Sigmoid colon (tissue), 7 donors: ENCODE measurements around the gene SLC4A9. TPM values are rescaled to one million over a fixed set of nuclear protein-coding genes. Genes with fewer than 3 reads are reported as not detected.

ENCODE experiments used
- DNase-seq: peaks from one replicate; pipeline ENCODE4 v3.0.0-alpha.2; 2019
- H3K27ac ChIP-seq, 4 donors: fragments of 200-600 bp; sonication (generic); one replicate each; pipeline ENCODE4 v1.5.1; 2016 to 2019; ENCODE audit warnings: mild to moderate bottlenecking in 1 of 4
- H3K27me3 ChIP-seq, 3 donors: fragments of 200-600 bp; sonication (generic); one replicate each; pipeline ENCODE4 v1.5.1; 2019; ENCODE audit warnings: mild to moderate bottlenecking in 1 of 3
- H3K36me3 ChIP-seq, 4 donors: fragments of 200-600 bp; sonication (generic); one replicate each; pipeline ENCODE4 v1.5.1; 2016 to 2019
- H3K4me1 ChIP-seq, 4 donors: fragments of 200-600 bp; sonication (generic); one replicate each; pipeline ENCODE4 v1.5.1; 2017 to 2019
- H3K4me3 ChIP-seq, 4 donors: fragments of 200-600 bp; sonication (generic); one replicate each; pipeline ENCODE4 v1.5.1; 2017 to 2019; ENCODE audit warnings: mild to moderate bottlenecking in 2 of 4, moderate library complexity in 1 of 4
- H3K9me3 ChIP-seq, 4 donors: fragments of 200-600 bp in 3 of 4; sonication (generic) in 3 of 4; one replicate each; pipeline versions ENCODE4 v1.5.1 to v1.6.1; 2013 to 2019
- EP300 ChIP-seq, 4 donors: sonication (generic); formaldehyde crosslinking; IDR thresholded peaks; one replicate each; pipeline ENCODE4 v1.6.1; 2017; ENCODE audit warnings: antibody characterized with exemption in 4 of 4
- POLR2A ChIP-seq, 2 donors: fragments of 450-650 bp; IDR thresholded peaks; one replicate each; pipeline ENCODE4 v1.6.1; 2016; ENCODE audit warnings: antibody characterized with exemption in 2 of 2, mild to moderate bottlenecking in 2 of 2, moderate library complexity in 2 of 2
- POLR2AphosphoS5 ChIP-seq, 4 donors: sonication (generic); formaldehyde crosslinking; IDR thresholded peaks; one replicate each; pipeline ENCODE4 v1.6.1; 2017; ENCODE audit warnings: antibody characterized with exemption in 4 of 4
- WGBS, 2 donors: extraction: QIAGEN DNeasy Blood & Tissue Kit; methylation state at CpG; one replicate each; pipeline ENCODE4 v1.1.7; 2013; 5-methylcytosine and 5-hydroxymethylcytosine counted together
- intact Hi-C: fragments of 100-400 bp; cut with DNase I; formaldehyde crosslinking; loops from one replicate; pipeline ENCODE4 v1.15.1; 2023
- polyA plus RNA-seq, 3 donors: library from polyadenylated mRNA; stranded (reverse); fragments of 200-250 nt; gene quantifications; one replicate each; pipeline ENCODE4 v1.2.3, GENCODE V29; 2013
- total RNA-seq, 4 donors: library from RNA; depleted of rRNA; stranded (reverse); fragments of >200 nt; gene quantifications; one replicate each; pipeline ENCODE4 v1.1.0, GENCODE V29; 2016
- TF ChIP-seq, protein P1 (sequence below), 4 experiments: fragments of 450-650 bp in 3 of 4; fragments of 200-600 bp in 1 of 4; IDR thresholded peaks; one replicate each; pipeline ENCODE4 v1.5.1; 2016 to 2019; ENCODE audit warnings: antibody characterized with exemption in 4 of 4, mild to moderate bottlenecking in 3 of 4, moderate library complexity in 2 of 4
- donor health status: healthy with polysubstance abuse.
- donor health status: Bipolar disorder and iron deficiency.
- donor health status: healthy.

The SLC4A9 gene
- total and polyA plus RNA-seq, 7 donors, result 0.25 TPM; not detected in 6

DNA sequence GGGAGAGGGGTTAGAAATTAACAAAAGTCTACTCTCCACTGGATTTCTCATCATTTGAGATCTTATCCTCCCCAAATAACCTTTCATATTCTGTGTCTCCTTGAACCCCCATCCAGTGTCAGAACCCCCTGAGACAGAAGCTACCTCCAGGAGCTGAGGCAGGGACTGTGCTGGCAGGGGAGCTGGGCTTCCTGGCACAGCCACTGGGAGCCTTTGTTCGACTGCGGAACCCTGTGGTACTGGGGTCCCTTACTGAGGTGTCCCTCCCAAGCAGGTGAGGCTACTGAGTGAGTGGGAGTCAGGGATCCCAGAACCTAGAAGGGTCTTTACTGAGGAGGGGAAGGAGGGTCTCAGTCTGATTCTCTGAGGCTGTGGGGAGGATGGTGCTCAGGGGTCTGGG lies 1.9 kb downstream of the SLC4A9 start:
- H3K4me3 ChIP-seq, result no peak overlapping the region
- H3K36me3 ChIP-seq, result no peaks in the 10 kb centered on the region
- no peak overlapping the region for H3K27ac ChIP-seq
- intact Hi-C loops, result no loop called here
- H3K9me3 ChIP-seq, result no peaks in the 10 kb centered on the region
- DNase-seq, result no peak
- WGBS, 2 donors, result 91 to 95% methylated on average over 2 of the region's 2 CpGs
- no peaks in the 10 kb centered on the region for H3K27me3 ChIP-seq
- TF ChIP-seq POLR2AphosphoS5 (IDR thresholded peaks at IDR 0.05) (no peak), POLR2A (IDR thresholded peaks at IDR 0.05) (no peak), EP300 (IDR thresholded peaks at IDR 0.05) (no peak)
- TF ChIP-seq, protein P1, sequence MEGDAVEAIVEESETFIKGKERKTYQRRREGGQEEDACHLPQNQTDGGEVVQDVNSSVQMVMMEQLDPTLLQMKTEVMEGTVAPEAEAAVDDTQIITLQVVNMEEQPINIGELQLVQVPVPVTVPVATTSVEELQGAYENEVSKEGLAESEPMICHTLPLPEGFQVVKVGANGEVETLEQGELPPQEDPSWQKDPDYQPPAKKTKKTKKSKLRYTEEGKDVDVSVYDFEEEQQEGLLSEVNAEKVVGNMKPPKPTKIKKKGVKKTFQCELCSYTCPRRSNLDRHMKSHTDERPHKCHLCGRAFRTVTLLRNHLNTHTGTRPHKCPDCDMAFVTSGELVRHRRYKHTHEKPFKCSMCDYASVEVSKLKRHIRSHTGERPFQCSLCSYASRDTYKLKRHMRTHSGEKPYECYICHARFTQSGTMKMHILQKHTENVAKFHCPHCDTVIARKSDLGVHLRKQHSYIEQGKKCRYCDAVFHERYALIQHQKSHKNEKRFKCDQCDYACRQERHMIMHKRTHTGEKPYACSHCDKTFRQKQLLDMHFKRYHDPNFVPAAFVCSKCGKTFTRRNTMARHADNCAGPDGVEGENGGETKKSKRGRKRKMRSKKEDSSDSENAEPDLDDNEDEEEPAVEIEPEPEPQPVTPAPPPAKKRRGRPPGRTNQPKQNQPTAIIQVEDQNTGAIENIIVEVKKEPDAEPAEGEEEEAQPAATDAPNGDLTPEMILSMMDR (IDR thresholded peaks at IDR 0.05), result no peak
- peaks cover 0 to 16% (median 12%) of the 10 kb centered on the region in 4 donors for H3K4me1 ChIP-seq

DNA sequence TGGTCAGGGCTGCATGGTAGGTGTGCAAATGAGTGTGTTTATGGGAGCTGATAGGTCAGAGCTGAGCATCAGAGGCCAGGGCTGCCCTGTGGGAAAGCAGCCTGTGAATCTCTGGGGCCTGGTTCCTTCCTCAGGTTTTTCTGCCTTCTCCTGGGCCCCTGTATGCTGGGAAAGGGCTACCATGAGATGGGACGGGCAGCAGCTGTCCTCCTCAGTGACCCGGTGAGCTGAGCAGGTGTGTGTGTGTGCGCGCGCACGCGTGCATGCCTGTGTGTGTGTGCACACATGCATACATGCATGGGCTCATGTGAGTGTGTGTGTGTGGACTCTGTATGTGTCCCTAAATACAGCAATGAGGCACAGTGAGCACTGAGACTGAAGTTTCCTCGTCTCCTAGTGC lies 2.3 kb downstream of the SLC4A9 start:
- intact Hi-C loops, result no loop called here
- Histone ChIP-seq H3K4me3 (no peak overlapping the region), H3K36me3 (no peaks in the 10 kb centered on the region), H3K9me3 (no peaks in the 10 kb centered on the region), H3K27ac (no peak overlapping the region), H3K4me1 (peaks cover 0 to 14% (median 10%) of the 10 kb centered on the region in 4 donors), H3K27me3 (no peaks in the 10 kb centered on the region)
- WGBS, 2 donors, result 85 to 91% methylated on average over 8 of the region's 8 CpGs
- TF ChIP-seq POLR2AphosphoS5 (IDR thresholded peaks at IDR 0.05) (no peak), POLR2A (IDR thresholded peaks at IDR 0.05) (no peak), EP300 (IDR thresholded peaks at IDR 0.05) (no peak)
- TF ChIP-seq, protein P1 (IDR thresholded peaks at IDR 0.05), result no peak
- DNase-seq, result no peak

GRCh38 chr5:140362875-140363630 lies 3.1 kb downstream of the SLC4A9 start:
- no peak for TF ChIP-seq EP300 (IDR thresholded peaks at IDR 0.05)
- TF ChIP-seq, protein P1 (IDR thresholded peaks at IDR 0.05), result peak; percentile 34 to 92 (median 68)
- Histone ChIP-seq H3K36me3 (no peaks in the 10 kb centered on the region), H3K4me3 (peak overlapping the region in 2 of 4 donors; percentile 11 to 29), H3K4me1 (peaks cover 0 to 7% (median 5%) of the 10 kb centered on the region in 4 donors), H3K27ac (no peak overlapping the region), H3K9me3 (no peaks in the 10 kb centered on the region), H3K27me3 (no peaks in the 10 kb centered on the region)
- peak; percentile 83 for DNase-seq
- intact Hi-C loops, result no loop called here
- WGBS, 2 donors, result 10 to 12% methylated on average over 29 of the region's 29 CpGs

GRCh38 chr5:140363631-140364471 lies 3.9 kb downstream of the SLC4A9 start:
- no peaks in the 10 kb centered on the region for H3K36me3 ChIP-seq
- intact Hi-C loops, result no loop called here
- TF ChIP-seq POLR2AphosphoS5 (IDR thresholded peaks at IDR 0.05) (no peak), EP300 (IDR thresholded peaks at IDR 0.05) (no peak)
- H3K27ac ChIP-seq, result no peak overlapping the region
- 66 to 70% methylated on average over 20 of the region's 20 CpGs for WGBS, 2 donors
- H3K4me3 ChIP-seq, result peak overlapping the region in 2 of 4 donors; percentile 11 to 29
- H3K4me1 ChIP-seq, result peaks cover 0 to 6% (median 5%) of the 10 kb centered on the region in 4 donors
- no peak for DNase-seq
- H3K9me3 ChIP-seq, result no peaks in the 10 kb centered on the region
- H3K27me3 ChIP-seq, result no peaks in the 10 kb centered on the region

GRCh38 chr5:140364472-140364765 lies 4.4 kb downstream of the SLC4A9 start:
- H3K36me3 ChIP-seq, result no peaks in the 10 kb centered on the region
- no peak for TF ChIP-seq POLR2A (IDR thresholded peaks at IDR 0.05)
- TF ChIP-seq, protein P1 (IDR thresholded peaks at IDR 0.05), result no peak
- TF ChIP-seq POLR2AphosphoS5 (IDR thresholded peaks at IDR 0.05), result no peak
- no peaks in the 10 kb centered on the region for H3K9me3 ChIP-seq
- no peak overlapping the region for H3K27ac ChIP-seq
- peaks cover 0 to 6% (median 5%) of the 10 kb centered on the region in 4 donors for H3K4me1 ChIP-seq
- DNase-seq, result no peak
- H3K27me3 ChIP-seq, result no peaks in the 10 kb centered on the region
- no peak overlapping the region for H3K4me3 ChIP-seq
- 94 to 96% methylated on average over 3 of the region's 3 CpGs for WGBS, 2 donors
- intact Hi-C loops, result no loop called here
